ENCODE data around the gene AXIN1.
"Not testable (repeated sequence)": the region's sequence is repeated elsewhere in the genome, so short reads cannot be mapped to it uniquely, and the experiment has no call there.

The AXIN1 gene

GRCh38 chr16:352547-353403 lies at the start of gene AXIN1:
AXIN1 (minus strand) TSS chr16:352723; CDS start chr16:347025, 5,698 bp downstream.
- DNase-seq (ENCODE audit: low read depth), result peak; percentile 100

GRCh38 chr16:401468-402348 lies 49.2 kb upstream of the AXIN1 start, which contains the start of gene DECR2:
DECR2 (plus strand) TSS chr16:401885; CDS start chr16:401964, 79 bp downstream.
- peak; percentile 99 for DNase-seq (ENCODE audit: low read depth)

- no peak for DNase-seq (ENCODE audit: low read depth)
These were observed 47.6 kb upstream of the AXIN1 start for GRCh38 chr16:400061-400591.

- DNase-seq (ENCODE audit: low read depth), result no peak
These were observed 47.0 kb upstream of the AXIN1 start for GRCh38 chr16:399340-400019.

- DNase-seq (ENCODE audit: low read depth), result no peak
These were observed 46.2 kb upstream of the AXIN1 start for GRCh38 chr16:398561-399339.

- no peak for DNase-seq (ENCODE audit: low read depth)
These were observed 45.3 kb upstream of the AXIN1 start for GRCh38 chr16:397736-398332.

GRCh38 chr16:397135-397661 lies 44.7 kb upstream of the AXIN1 start, which contains the start of gene NME4:
NME4 (plus strand) TSS chr16:397199; CDS start chr16:397223, 24 bp downstream.
- DNase-seq (ENCODE audit: low read depth), result no peak

- DNase-seq (ENCODE audit: low read depth), result no peak
These were observed 44.1 kb upstream of the AXIN1 start for GRCh38 chr16:396605-397004.

GRCh38 chr16:396199-396598 lies 43.7 kb upstream of the AXIN1 start:
- no peak for DNase-seq (ENCODE audit: low read depth)

- no peak for DNase-seq (ENCODE audit: low read depth)
These were observed 40.0 kb upstream of the AXIN1 start for GRCh38 chr16:392450-393030.

- peak; percentile 73 for DNase-seq (ENCODE audit: low read depth)
These were observed 39.4 kb upstream of the AXIN1 start for GRCh38 chr16:391885-392335.

GRCh38 chr16:389352-389751 lies 36.8 kb upstream of the AXIN1 start:
- no peak for DNase-seq (ENCODE audit: low read depth)

- DNase-seq (ENCODE audit: low read depth), result not testable (repeated sequence)
These were observed 35.5 kb upstream of the AXIN1 start for GRCh38 chr16:387761-388666.

GRCh38 chr16:386641-387156 lies 34.2 kb upstream of the AXIN1 start:
- no peak for DNase-seq (ENCODE audit: low read depth)

GRCh38 chr16:383326-384051 lies 31.0 kb upstream of the AXIN1 start:
- DNase-seq (ENCODE audit: low read depth), result no peak

- DNase-seq (ENCODE audit: low read depth), result peak; percentile 53
These were observed 29.5 kb upstream of the AXIN1 start, which contains the start of gene PGAP6 for GRCh38 chr16:381789-382717. PGAP6 (minus strand) TSS chr16:381978; CDS start chr16:381821, 157 bp downstream.

All from activated T-helper 9 cell treated with anti-CD3 and anti-CD28 coated beads, Interleukin-2, amount 50 U/mL, for 16 hours (primary cell).